Stimulated activated naive CD8-positive, alpha-beta T cell treated with anti-CD3 and anti-CD28 coated beads, Interleukin-15, Interleukin-2, amounts not matched to agents 100 U/mL and 50 U/mL, for 24 hours (primary cell): ENCODE measurements around the gene DPP10.

Experiments used
- ATAC-seq: fragments of 150-1000 bp; cut with Tn5 transposase; one replicate; pipeline ENCODE4 v1.10.0; 2021
- DNase-seq: peaks from one replicate; pipeline ENCODE4 v3.0.0; 2021

Gene DPP10

DNA sequence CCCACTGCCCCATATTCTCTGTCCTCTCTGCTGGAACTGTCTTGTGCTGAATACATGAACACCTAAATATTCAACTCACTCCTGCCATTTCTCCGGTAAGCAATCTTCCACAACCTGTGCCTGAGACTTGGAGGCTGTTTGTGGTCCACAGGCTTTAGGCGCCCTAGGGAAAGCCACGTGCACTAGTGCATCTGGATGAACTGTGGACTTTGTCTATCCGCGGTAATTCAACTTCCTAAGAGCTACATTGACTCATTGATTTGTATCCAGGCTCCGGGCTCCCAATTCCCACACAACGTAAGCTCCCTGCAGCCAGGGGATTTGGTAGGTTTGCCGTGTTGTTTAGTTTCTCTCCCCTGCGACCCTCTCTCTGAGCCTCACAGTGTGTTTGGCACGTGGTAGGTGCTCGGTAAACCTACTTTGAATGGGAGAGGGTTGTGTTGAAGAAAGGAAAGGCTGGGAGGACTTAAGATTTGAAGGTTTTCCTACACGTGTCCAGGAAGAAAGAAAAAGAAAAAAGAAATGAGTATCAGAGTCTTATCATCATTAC, 718.2 kb downstream of the DPP10 start:
- DNase-seq, result no peak
- ATAC-seq, result no peak

- DNase-seq (no peak), ATAC-seq (no peak)
Observed at GRCh38 chr2:115161081-115161770, 718.8 kb downstream of the DPP10 start.

- ATAC-seq (no peak), DNase-seq (no peak)
Observed at GRCh38 chr2:115161771-115162493, 719.5 kb downstream of the DPP10 start.

- DNase-seq (no peak), ATAC-seq (no peak)
Observed at GRCh38 chr2:115162494-115163293, 720.3 kb downstream of the DPP10 start.

DNA sequence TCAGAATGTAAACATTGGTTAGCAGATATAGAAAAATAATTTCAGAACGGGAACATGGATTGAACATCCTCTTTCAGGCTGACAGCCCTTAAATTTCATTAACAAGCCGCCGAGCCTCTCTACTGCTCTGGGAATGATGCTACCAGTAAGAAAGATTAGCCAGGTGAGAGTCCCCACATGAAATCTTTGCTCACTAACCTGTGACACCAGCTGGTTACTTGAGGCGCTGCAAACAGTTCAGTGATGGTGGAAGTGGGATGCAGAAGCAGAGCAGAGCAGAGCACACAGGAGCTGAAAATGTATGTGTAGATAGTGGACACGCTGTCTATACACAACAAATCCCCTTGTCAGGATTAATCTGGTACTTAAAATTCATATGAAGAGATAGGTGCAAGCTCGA, 721.1 kb downstream of the DPP10 start:
- no peak for DNase-seq
- ATAC-seq, result no peak

- DNase-seq (no peak), ATAC-seq (no peak)
Observed at GRCh38 chr2:115165529-115166109, 723.2 kb downstream of the DPP10 start.

DNA sequence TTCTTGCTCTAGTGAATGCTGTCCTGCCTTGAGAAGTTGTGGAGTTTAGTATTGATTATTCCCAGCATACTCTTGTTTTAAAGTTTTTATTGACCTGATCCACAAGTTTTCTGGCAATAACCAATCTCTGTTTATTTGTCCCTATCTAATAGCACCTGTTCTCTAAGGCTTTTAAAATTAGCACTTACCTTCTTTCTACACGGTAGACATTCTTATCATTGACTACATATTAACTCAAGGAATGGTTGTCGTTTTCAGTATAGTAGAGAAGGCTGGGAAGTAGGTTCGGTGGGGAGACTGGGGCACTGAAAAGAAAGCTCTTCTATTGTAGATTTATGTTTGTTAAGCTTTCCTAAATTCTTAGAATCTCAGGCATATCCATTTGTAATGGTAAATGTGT, 726.0 kb downstream of the DPP10 start:
- DNase-seq (no peak), ATAC-seq (no peak)

- no peak for ATAC-seq
Observed at GRCh38 chr2:115169814-115170213, 727.4 kb downstream of the DPP10 start.

GRCh38 chr2:115171751-115172150, 729.3 kb downstream of the DPP10 start:
- ATAC-seq, result no peak
- no peak for DNase-seq

More at GRCh38 chr2:115169814-115170213, 727.4 kb downstream of the DPP10 start:
- DNase-seq, result no peak

DNA sequence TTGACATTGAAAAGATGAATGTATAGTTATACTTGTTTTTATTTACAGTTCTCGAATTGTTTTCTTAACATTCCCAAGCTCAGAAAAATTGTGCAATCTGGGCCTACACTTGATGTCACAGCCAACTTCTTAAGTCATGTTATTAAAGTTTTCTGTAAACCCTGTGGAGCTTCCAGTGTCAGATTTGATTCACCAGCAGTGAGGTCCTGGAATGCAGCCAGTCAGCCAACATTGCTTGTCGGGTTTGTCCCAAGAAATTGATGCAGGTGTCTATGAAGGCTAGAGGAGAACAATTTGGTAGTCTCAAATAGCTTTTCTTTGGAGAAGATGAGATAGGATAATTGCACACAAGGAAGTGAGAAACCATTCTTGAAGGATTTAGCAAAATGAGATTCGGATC, 732.2 kb downstream of the DPP10 start:
- no peak for ATAC-seq
- DNase-seq, result no peak

DNA sequence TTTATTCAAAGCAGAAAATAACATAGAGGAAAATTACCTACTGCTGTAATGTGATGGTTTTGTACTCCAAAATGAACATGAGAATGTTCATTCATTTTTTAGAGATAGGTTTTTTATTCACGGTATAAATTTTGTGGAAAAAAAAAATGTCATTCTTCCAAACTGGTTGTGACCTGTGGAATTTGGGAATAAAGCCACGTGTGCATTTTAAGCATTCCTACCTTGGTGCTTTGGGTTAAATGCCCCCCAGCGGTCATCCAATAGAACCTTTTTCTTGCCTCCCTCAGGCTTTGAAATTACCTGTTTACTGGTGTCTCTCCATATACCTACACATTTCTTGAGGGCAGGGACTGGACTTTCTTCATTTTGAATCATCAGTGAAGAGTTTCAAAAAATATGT, 740.7 kb downstream of the DPP10 start:
- no peak for ATAC-seq

DNA sequence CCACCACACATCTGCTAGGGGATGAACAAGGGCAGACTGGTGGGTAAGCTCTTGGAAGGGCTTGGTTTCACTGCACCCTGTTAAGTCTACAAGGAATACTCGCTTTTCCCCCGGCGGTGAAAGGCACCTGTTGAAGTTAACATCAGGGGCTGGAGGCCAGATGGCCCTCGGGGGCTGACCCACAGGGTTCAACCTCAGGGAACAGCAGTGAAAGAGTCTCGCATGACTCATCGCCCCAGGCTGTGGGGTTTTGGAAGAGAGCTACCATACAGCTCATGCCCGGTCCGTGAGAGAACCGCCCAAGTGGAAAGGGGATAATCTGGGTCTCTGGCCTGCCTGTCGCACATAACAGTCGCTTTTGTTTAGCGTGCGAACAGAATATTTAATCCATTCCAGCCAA, 748.0 kb downstream of the DPP10 start:
- ATAC-seq (no peak), DNase-seq (no peak)

More for the DNA sequence above, 740.7 kb downstream of the DPP10 start:
- DNase-seq, result no peak

GRCh38 chr2:115194623-115195022, 752.2 kb downstream of the DPP10 start:
- DNase-seq, result no peak
- ATAC-seq, result no peak

- DNase-seq, result no peak
- no peak for ATAC-seq
Observed at GRCh38 chr2:115196587-115196986, 754.1 kb downstream of the DPP10 start.

DNA sequence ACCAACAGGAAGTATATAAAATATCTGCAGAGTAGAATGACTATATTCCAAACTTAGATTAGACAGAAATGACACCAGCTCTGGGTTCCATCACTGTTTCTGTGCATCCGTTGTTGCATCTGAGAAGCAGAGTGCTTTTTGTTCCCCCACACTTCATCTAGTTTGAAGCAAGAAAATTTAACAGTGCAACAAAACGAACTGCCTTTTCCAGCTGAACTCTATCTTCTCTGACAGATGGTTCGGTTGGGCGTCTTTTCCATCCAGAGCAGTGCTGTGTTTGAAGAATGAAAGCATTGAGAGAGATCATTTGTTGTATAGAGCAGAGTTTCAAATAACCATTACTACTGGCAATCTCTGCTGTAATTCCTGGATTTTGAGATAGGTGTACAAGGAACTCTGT, 757.5 kb downstream of the DPP10 start:
- ATAC-seq (no peak), DNase-seq (no peak)

DNA sequence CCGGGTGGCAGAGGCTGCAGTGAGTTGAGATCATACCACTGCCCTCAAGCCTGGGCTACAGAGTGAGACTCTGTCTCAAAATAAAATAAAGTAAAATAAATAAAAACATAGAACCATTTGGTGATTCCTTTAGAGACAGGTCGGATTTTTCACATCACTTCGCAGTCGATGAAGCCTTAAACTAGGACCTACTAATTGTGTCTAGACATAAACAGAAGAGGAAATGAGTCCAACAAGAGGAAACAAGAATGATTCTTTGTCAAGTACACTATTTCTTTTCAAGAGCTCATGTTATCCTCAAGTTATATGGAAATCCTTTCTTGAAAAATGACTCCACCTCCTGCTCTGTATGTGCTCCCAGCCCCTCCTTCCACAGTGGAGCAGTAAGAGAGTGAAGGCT, 758.9 kb downstream of the DPP10 start:
- no peak for ATAC-seq
- no peak for DNase-seq

GRCh38 chr2:115208493-115209164, 766.2 kb downstream of the DPP10 start:
- ATAC-seq (no peak), DNase-seq (no peak)

GRCh38 chr2:115214050-115214449, 771.6 kb downstream of the DPP10 start:
- no peak for ATAC-seq

GRCh38 chr2:115219296-115219695, 776.9 kb downstream of the DPP10 start:
- no peak for ATAC-seq
- DNase-seq, result no peak

More at GRCh38 chr2:115214050-115214449, 771.6 kb downstream of the DPP10 start:
- DNase-seq, result no peak

DNA sequence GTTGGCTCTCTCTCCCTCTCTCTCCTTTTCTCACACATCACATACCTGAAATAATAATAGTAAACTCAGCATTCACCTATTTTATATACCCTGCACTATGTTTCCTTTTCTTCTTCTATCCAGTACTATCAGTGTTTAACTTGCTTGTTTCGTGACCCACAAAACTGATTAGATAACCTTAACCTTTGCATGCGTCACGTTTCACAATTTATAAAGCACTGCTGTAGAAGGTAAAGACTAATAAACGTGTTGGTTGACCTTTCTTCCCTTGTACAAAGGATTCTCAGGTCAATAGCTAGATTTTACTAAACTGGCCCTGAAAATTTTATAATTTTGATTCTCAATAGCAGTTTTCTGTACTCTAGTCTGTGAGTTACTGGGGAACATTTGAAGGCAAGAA, 791.7 kb downstream of the DPP10 start:
- ATAC-seq, result no peak

GRCh38 chr2:115234737-115235136, 792.3 kb downstream of the DPP10 start:
- DNase-seq (no peak), ATAC-seq (no peak)

More for the DNA sequence above, 791.7 kb downstream of the DPP10 start:
- DNase-seq, result no peak

- no peak for DNase-seq
- no peak for ATAC-seq
Observed at GRCh38 chr2:115248066-115248465, 805.6 kb downstream of the DPP10 start.
